NOMO-1 treated with dmso at 0.1 percent for 144 hours (cell line): ENCODE data around the gene OR5C1.
A peak's percentile ranks its signal among the peaks of the same experiment; 100 is the strongest.
"Not testable (repeated sequence)": the region's sequence is repeated elsewhere in the genome, so short reads cannot be mapped to it uniquely, and the experiment has no call there.

Experiments
- DNase-seq: peaks from one replicate; lab custom pipeline; 2025; ENCODE audit not compliant: unreplicated experiment; lab: John Stamatoyannopoulos, UW

Gene OR5C1

GRCh38 chr9:122810306-122810946 lies 21.7 kb downstream of the OR5C1 start:
- peak; percentile 22 for DNase-seq

GRCh38 chr9:122812736-122813135 lies 24.0 kb downstream of the OR5C1 start:
- no peak for DNase-seq

- DNase-seq: peak; percentile 44
These were observed 25.8 kb downstream of the OR5C1 start for GRCh38 chr9:122814545-122814944.

- DNase-seq: no peak
These were observed 26.8 kb downstream of the OR5C1 start for GRCh38 chr9:122815544-122815943.

- DNase-seq: no peak
These were observed 27.6 kb downstream of the OR5C1 start for GRCh38 chr9:122816163-122816867.

GRCh38 chr9:122819326-122819725 lies 30.6 kb downstream of the OR5C1 start:
- no peak for DNase-seq

- DNase-seq: no peak
These were observed 31.2 kb downstream of the OR5C1 start for GRCh38 chr9:122819791-122820489.

- DNase-seq: no peak
These were observed 31.7 kb downstream of the OR5C1 start for GRCh38 chr9:122820490-122820845.

- DNase-seq: peak; percentile 73
These were observed 32.7 kb downstream of the OR5C1 start for GRCh38 chr9:122821278-122821943.

GRCh38 chr9:122822056-122822455 lies 33.3 kb downstream of the OR5C1 start:
- DNase-seq: no peak

GRCh38 chr9:122822938-122823337 lies 34.2 kb downstream of the OR5C1 start:
- DNase-seq: no peak

- no peak for DNase-seq
These were observed 39.0 kb downstream of the OR5C1 start for GRCh38 chr9:122827761-122828093.

- not testable (repeated sequence) for DNase-seq
These were observed 40.2 kb downstream of the OR5C1 start for GRCh38 chr9:122828965-122829284.

GRCh38 chr9:122832194-122832593 lies 43.5 kb downstream of the OR5C1 start:
- no peak for DNase-seq

GRCh38 chr9:122835313-122835731 lies 46.6 kb downstream of the OR5C1 start:
- no peak for DNase-seq

- DNase-seq: no peak
These were observed 48.6 kb downstream of the OR5C1 start for GRCh38 chr9:122837266-122837850.

GRCh38 chr9:122838441-122838840 lies 49.7 kb downstream of the OR5C1 start:
- not testable (repeated sequence) for DNase-seq
